LNCaP clone FGC (cell line): ENCODE measurements around the gene ARHGAP12.
A peak's percentile ranks its signal among the peaks of the same experiment; 100 is the strongest.

ENCODE experiments used
- DNase-seq: peaks from one replicate; pipeline ENCODE4 v3.0.0-alpha.2; 2011; ENCODE audit warnings: low read depth
- H3K4me3 ChIP-seq: 2 replicates; pipeline ENCODE4 v1.5.1; 2011; ENCODE audit warnings: mild to moderate bottlenecking, low read depth, low read length, control low read depth
- TF ChIP-seq, protein P1 (sequence below): IDR thresholded peaks from 2 replicates; pipeline ENCODE4 v1.5.1; 2012; ENCODE audit warnings: mild to moderate bottlenecking; ENCODE audit not compliant: control insufficient read depth, insufficient read depth; ENCODE audit errors: extremely low read depth

ARHGAP12 gene, protein sequence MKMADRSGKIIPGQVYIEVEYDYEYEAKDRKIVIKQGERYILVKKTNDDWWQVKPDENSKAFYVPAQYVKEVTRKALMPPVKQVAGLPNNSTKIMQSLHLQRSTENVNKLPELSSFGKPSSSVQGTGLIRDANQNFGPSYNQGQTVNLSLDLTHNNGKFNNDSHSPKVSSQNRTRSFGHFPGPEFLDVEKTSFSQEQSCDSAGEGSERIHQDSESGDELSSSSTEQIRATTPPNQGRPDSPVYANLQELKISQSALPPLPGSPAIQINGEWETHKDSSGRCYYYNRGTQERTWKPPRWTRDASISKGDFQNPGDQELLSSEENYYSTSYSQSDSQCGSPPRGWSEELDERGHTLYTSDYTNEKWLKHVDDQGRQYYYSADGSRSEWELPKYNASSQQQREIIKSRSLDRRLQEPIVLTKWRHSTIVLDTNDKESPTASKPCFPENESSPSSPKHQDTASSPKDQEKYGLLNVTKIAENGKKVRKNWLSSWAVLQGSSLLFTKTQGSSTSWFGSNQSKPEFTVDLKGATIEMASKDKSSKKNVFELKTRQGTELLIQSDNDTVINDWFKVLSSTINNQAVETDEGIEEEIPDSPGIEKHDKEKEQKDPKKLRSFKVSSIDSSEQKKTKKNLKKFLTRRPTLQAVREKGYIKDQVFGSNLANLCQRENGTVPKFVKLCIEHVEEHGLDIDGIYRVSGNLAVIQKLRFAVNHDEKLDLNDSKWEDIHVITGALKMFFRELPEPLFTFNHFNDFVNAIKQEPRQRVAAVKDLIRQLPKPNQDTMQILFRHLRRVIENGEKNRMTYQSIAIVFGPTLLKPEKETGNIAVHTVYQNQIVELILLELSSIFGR

GRCh38 chr10:31928549-31929260 is at the start of gene ARHGAP12:
Gene ARHGAP12, minus strand, starts transcription at chr10:31928831. Its CDS starts 19,976 bp downstream, at chr10:31908855.
- TF ChIP-seq, protein P1, sequence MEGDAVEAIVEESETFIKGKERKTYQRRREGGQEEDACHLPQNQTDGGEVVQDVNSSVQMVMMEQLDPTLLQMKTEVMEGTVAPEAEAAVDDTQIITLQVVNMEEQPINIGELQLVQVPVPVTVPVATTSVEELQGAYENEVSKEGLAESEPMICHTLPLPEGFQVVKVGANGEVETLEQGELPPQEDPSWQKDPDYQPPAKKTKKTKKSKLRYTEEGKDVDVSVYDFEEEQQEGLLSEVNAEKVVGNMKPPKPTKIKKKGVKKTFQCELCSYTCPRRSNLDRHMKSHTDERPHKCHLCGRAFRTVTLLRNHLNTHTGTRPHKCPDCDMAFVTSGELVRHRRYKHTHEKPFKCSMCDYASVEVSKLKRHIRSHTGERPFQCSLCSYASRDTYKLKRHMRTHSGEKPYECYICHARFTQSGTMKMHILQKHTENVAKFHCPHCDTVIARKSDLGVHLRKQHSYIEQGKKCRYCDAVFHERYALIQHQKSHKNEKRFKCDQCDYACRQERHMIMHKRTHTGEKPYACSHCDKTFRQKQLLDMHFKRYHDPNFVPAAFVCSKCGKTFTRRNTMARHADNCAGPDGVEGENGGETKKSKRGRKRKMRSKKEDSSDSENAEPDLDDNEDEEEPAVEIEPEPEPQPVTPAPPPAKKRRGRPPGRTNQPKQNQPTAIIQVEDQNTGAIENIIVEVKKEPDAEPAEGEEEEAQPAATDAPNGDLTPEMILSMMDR: no peak
- DNase-seq: peak; percentile 35

DNA sequence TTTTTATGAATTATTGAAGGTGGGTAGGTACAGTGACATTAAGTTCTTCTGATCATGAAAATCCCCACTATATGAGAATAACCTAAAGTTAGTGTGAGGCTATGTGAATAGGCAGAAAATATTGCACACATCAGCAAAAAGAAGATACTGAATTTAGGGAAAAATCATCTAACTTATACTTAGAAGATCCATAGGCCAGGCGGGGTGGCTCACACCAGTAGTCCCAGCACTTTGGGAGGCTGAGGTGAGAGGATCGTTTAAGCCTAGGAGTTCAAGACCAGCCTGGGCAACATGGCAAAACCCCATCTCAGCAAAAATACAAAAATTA is 49.5 kb upstream of the ARHGAP12 start:
- no peak for DNase-seq
- TF ChIP-seq, protein P1: no peak
- H3K4me3 ChIP-seq: no peak overlapping the region

More at GRCh38 chr10:31928549-31929260, at the start of gene ARHGAP12:
- H3K4me3 ChIP-seq: peak within 1 kb of the TSS; percentile 81

DNA sequence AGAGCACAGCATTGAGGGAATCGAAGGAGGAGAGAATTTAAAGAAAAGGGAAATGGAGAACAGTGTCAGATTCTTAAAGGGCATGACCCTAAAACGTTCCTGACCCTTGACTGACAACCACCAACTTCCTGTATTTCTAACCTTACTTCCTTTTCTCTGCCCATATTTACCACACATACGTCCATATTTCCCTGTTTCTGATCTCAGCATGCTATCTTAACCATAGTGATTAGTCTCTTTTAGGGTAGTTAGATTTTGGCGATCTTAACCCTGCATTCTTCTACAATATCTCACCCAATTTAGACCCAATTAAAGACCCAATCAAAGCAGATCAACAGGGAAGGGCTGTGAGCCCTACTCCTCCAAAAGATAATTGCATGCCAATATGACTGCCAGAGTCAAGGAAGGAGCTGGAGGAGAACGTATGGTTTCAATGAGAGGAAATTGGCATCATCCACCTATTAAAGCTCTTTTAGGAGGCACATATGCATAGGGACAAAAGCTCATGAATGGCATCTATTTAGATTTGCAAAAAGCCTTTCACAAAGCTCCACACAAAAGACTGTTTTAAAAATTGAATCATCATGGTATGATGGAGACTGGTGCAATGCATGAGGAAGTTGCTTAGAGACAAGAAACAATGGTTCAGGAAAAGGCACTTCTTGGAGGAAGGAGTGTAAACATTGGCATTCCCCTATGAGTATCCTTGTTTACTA is 49.0 kb upstream of the ARHGAP12 start:
- no peak for DNase-seq
- no peak overlapping the region for H3K4me3 ChIP-seq
- TF ChIP-seq, protein P1: no peak

DNA sequence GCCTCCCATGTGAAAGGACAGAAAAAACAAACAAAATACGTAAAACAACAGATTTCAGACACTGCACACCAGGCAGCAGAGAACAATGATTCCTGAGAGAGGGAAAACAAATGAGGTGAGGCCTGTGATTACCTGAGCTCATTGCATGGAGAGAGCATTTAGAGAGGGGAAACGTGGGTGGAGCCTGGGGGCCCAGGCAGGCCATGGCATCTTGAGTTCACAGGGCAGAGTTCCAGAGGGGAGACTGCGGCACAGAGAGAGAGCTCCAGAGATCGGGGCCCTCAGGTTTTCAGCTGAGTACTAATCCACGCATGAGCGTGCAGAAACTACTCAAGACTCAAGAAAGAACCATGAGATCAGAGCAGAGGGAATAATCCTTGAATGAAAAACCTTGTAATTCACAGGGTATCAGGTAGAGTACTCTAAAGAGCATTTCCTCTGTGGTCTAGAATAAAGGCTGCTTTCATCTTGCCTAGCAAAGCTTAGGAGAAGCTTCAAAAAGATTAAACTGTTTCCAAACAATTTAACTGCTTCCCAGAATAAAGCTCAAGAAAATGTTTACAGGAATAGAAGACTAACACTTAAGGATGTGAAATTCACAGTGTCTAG is 46.6 kb upstream of the ARHGAP12 start:
- DNase-seq: no peak
- no peak overlapping the region for H3K4me3 ChIP-seq
- TF ChIP-seq, protein P1: no peak

- no peak overlapping the region for H3K4me3 ChIP-seq
- DNase-seq: no peak
- TF ChIP-seq, protein P1: no peak
Observed at GRCh38 chr10:31974434-31975124, 45.9 kb upstream of the ARHGAP12 start.
